PFSK-1 (cell line): Measurements from ENCODE around the gene MED10.

Experiments used
- FOXP2 ChIP-seq: optimal IDR thresholded peaks from 2 replicates; pipeline ENCODE3; 2011; ENCODE audit warnings: borderline replicate concordance, control low read depth, inconsistent platforms; ENCODE audit not compliant: insufficient read depth; ENCODE audit errors: extremely low read length, extremely low read depth
- POLR2AphosphoS5 ChIP-seq: IDR thresholded peaks from 2 replicates; pipeline ENCODE4 v1.6.1; 2012; ENCODE audit warnings: low read depth, mild to moderate bottlenecking, control low read depth, low read length, moderate library complexity
- REST ChIP-seq, 2 experiments: IDR thresholded peaks; 2 replicates each; pipeline versions ENCODE4 v1.6.1 to v1.8.0; 2011 to 2012; ENCODE audit warnings: low read depth in 2 of 2, low read length in 2 of 2, control low read depth in 1 of 2, inconsistent platforms in 1 of 2, mild to moderate bottlenecking in 1 of 2, moderate library complexity in 1 of 2; ENCODE audit not compliant: insufficient read depth in 1 of 2
- SIN3A ChIP-seq: IDR thresholded peaks from 2 replicates; pipeline ENCODE4 v1.6.1; 2012; ENCODE audit warnings: mild to moderate bottlenecking, low read length, moderate library complexity, borderline replicate concordance; ENCODE audit not compliant: insufficient read depth
- TAF1 ChIP-seq: IDR thresholded peaks from 2 replicates; pipeline ENCODE4 v1.6.1; 2012; ENCODE audit warnings: low read length, control low read depth, borderline replicate concordance; ENCODE audit not compliant: insufficient read depth

Gene MED10

GRCh38 chr5:6404129-6404528 lies 25.8 kb upstream of the MED10 start:
- no peak for TF ChIP-seq POLR2AphosphoS5
- no peak for TF ChIP-seq SIN3A
- TF ChIP-seq FOXP2: no peak
- no peak for TF ChIP-seq TAF1
- TF ChIP-seq REST (IDR thresholded peaks at IDR 0.05; ENCODE audit: insufficient read depth in 1 of 2, low read depth in 2 of 2, low read length in 2 of 2): no peak

GRCh38 chr5:6403416-6403815 lies 25.1 kb upstream of the MED10 start:
- TF ChIP-seq TAF1: no peak
- no peak for TF ChIP-seq SIN3A
- TF ChIP-seq REST (IDR thresholded peaks at IDR 0.05; ENCODE audit: insufficient read depth in 1 of 2, low read depth in 2 of 2, low read length in 2 of 2): no peak
- no peak for TF ChIP-seq FOXP2
- TF ChIP-seq POLR2AphosphoS5: no peak

- TF ChIP-seq TAF1: no peak
- no peak for TF ChIP-seq REST (IDR thresholded peaks at IDR 0.05; ENCODE audit: insufficient read depth in 1 of 2, low read depth in 2 of 2, low read length in 2 of 2)
- no peak for TF ChIP-seq POLR2AphosphoS5
- no peak for TF ChIP-seq SIN3A
- TF ChIP-seq FOXP2: no peak
These were observed 24.6 kb upstream of the MED10 start for GRCh38 chr5:6402939-6403338.

- TF ChIP-seq REST (IDR thresholded peaks at IDR 0.05; ENCODE audit: insufficient read depth in 1 of 2, low read depth in 2 of 2, low read length in 2 of 2) (no peak), TAF1 (no peak), POLR2AphosphoS5 (no peak), SIN3A (no peak), FOXP2 (no peak)
These were observed 23.1 kb upstream of the MED10 start for GRCh38 chr5:6401410-6401809.
